HEK293T (cell line): ENCODE data around the gene NFU1.

Experiments
- CTCF ChIA-PET: fragments of 350-600 bp; formaldehyde crosslinking; extraction: SDS; loops from one replicate; lab custom pipeline; 2021; ENCODE audit warnings: antibody characterized with exemption, inconsistent platforms; lab: Yijun Ruan, JAX
- POLR2A ChIA-PET: fragments of 350-600 bp; formaldehyde crosslinking; extraction: SDS; loops from one replicate; lab custom pipeline; 2020; ENCODE audit warnings: antibody characterized with exemption, inconsistent platforms; lab: Yijun Ruan, JAX
- DNase-seq: peaks from one replicate; pipeline ENCODE4 v3.0.0; 2012; ENCODE audit warnings: mixed read lengths; ENCODE audit errors: extremely low spot score
- ARNT ChIP-seq: fragments of 450-650 bp; IDR thresholded peaks from 2 replicates; pipeline ENCODE4 v1.6.1; 2017; ENCODE audit warnings: mild to moderate bottlenecking
- BHLHE40 ChIP-seq: fragments of 450-650 bp; IDR thresholded peaks from 2 replicates; pipeline ENCODE4 v1.6.1; 2016; ENCODE audit warnings: mild to moderate bottlenecking, moderate library complexity, borderline replicate concordance
- CTBP1 ChIP-seq: fragments of 450-650 bp; IDR thresholded peaks from 2 replicates; pipeline ENCODE4 v1.6.1; 2016; ENCODE audit warnings: borderline replicate concordance
- ELF4 ChIP-seq: fragments of 450-650 bp; IDR thresholded peaks from 2 replicates; pipeline ENCODE4 v1.6.1; 2017; ENCODE audit warnings: antibody characterized with exemption
- FOXA1 ChIP-seq: fragments of 450-650 bp; IDR thresholded peaks from 2 replicates; pipeline ENCODE4 v1.6.1; 2016; ENCODE audit warnings: mild to moderate bottlenecking
- FOXK2 ChIP-seq: fragments of 450-650 bp; IDR thresholded peaks from 2 replicates; pipeline ENCODE4 v1.6.1; 2016; ENCODE audit warnings: mild to moderate bottlenecking
- FOXM1 ChIP-seq: fragments of 450-650 bp; IDR thresholded peaks from 2 replicates; pipeline ENCODE4 v1.6.1; 2017; ENCODE audit warnings: mild to moderate bottlenecking, borderline replicate concordance
- HDGF ChIP-seq: fragments of 450-650 bp; IDR thresholded peaks from 2 replicates; pipeline ENCODE4 v1.6.1; 2017; ENCODE audit warnings: antibody characterized with exemption, borderline replicate concordance
- L3MBTL2 ChIP-seq: fragments of 450-650 bp; conservative IDR thresholded peaks from 2 replicates; pipeline ENCODE4 v1.6.1; 2016; ENCODE audit warnings: mild to moderate bottlenecking
- LEF1 ChIP-seq: fragments of 450-650 bp; IDR thresholded peaks from 2 replicates; pipeline ENCODE4 v1.6.1; 2017; ENCODE audit warnings: mild to moderate bottlenecking, borderline replicate concordance
- NFRKB ChIP-seq: fragments of 450-650 bp; IDR thresholded peaks from 2 replicates; pipeline ENCODE4 v1.6.1; 2016; ENCODE audit warnings: mild to moderate bottlenecking, moderate library complexity
- SP1 ChIP-seq: fragments of 450-650 bp; IDR thresholded peaks from 2 replicates; pipeline ENCODE4 v1.6.1; 2017
- SUZ12 ChIP-seq: fragments of 450-650 bp; IDR thresholded peaks from 2 replicates; pipeline ENCODE4 v1.6.1; 2016; ENCODE audit warnings: mild to moderate bottlenecking
- TARDBP ChIP-seq: fragments of 450-650 bp; IDR thresholded peaks from 2 replicates; pipeline ENCODE4 v1.6.1; 2016
- ZNF384 ChIP-seq: fragments of 450-650 bp; IDR thresholded peaks from 2 replicates; pipeline ENCODE4 v1.6.1; 2016
- TF ChIP-seq, protein P1 (sequence below): fragments of 450-650 bp; IDR thresholded peaks from 2 replicates; pipeline ENCODE4 v1.6.1; 2016

NFU1 gene

DNA sequence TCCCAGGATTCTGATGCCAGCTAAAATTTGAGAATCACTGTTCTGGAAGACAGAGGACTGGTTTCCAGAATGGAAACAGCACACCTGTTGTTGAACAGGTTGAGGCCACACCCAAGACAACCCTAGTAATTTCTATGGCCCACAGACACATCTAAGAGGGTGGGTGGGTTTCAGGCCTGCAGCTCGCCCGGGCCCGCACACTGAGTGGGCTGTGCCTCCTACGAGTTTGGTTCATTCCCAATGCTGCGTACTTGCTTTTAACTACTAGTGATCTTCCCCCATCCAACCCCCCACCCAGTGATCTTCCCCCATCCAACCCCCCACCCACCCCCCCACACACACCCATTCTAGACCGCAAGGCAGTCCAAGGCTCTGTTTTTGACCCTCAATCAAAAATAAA, 1.3 kb upstream of the NFU1 start:
- ChIA-PET CTCF (no interaction called here), POLR2A (no interaction called here)

DNA sequence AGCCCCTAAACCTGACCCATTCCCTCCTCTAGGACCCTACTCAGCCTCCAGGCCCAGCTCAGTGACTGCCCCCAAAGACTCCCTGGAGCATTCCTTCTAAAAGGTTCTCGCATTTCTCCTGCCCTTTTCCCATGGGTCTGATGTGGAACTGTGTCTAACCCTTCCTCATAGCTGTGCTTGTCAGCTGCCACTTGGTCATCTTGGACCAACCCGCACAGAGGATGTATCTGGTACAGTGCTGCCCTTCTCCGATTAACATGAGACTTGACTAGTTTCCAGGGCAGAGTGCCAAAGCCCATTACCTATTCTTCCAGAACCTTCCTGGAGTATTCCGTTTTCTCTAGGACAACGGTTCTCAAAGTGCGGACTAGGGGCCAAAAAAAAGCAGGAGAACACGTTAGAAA, 518 bp upstream of the NFU1 start:
- CTCF ChIA-PET = interaction anchor here (0.6 to 1.5 kb wide), 3 partner anchors 20 to 985 kb away, joined by 3 to 4 read pairs (median 3); no protein-coding TSS in a partner anchor
- TF ChIP-seq HDGF (0 out of 2 replicates have a peak, but pooled peaks have one; percentile 18), ZNF384 (no peak), LEF1 (no peak), CTBP1 (no peak)
- POLR2A ChIA-PET = interaction anchor here (0.6 to 1.7 kb wide), 17 partner anchors 10 to 856 kb away, joined by 3 to 14 read pairs (median 4); partner anchors contain the start of gene SNRPG
- DNase-seq = no peak

More for the DNA sequence above, 1.3 kb upstream of the NFU1 start:
- TF ChIP-seq, protein P1, sequence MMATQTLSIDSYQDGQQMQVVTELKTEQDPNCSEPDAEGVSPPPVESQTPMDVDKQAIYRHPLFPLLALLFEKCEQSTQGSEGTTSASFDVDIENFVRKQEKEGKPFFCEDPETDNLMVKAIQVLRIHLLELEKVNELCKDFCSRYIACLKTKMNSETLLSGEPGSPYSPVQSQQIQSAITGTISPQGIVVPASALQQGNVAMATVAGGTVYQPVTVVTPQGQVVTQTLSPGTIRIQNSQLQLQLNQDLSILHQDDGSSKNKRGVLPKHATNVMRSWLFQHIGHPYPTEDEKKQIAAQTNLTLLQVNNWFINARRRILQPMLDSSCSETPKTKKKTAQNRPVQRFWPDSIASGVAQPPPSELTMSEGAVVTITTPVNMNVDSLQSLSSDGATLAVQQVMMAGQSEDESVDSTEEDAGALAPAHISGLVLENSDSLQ = no peak
- TF ChIP-seq ELF4 = no peak
- TF ChIP-seq TARDBP = no peak
- no peak for TF ChIP-seq FOXA1
- TF ChIP-seq SUZ12 = no peak
- no peak for TF ChIP-seq HDGF
- TF ChIP-seq ARNT = no peak
- no peak for TF ChIP-seq BHLHE40
- TF ChIP-seq LEF1 = no peak
- TF ChIP-seq FOXK2 = no peak
- TF ChIP-seq FOXM1 = no peak
- TF ChIP-seq CTBP1 = no peak
- TF ChIP-seq L3MBTL2 = no peak
- DNase-seq = no peak

DNA sequence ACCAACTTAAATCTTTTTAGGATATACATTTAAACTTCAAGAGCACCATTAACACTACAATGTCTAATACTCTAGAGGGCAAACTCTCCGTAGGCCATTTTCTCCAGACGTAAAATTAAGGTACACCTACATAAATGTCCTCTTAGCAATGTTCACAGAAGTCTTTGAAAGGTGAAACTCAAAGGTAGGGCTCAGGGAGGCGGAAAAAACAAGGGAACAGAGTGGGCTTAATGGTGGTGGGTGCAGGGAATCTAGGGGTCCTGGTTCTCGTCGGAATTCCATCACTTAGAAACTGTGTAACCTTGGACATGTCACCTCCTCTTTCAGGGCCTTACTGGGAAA, 668 bp downstream of the NFU1 start:
- no peak for DNase-seq
- ChIA-PET CTCF (interaction anchor here (0.5 to 1.5 kb wide), 5 partner anchors 18 to 509 kb away, joined by 3 to 4 read pairs (median 3); no protein-coding TSS in a partner anchor), POLR2A (interaction anchor here (1.1 to 1.7 kb wide), 12 partner anchors 11 to 392 kb away, joined by 3 to 14 read pairs (median 4); no protein-coding TSS in a partner anchor)
- TF ChIP-seq FOXA1 (no peak), NFRKB (no peak), FOXK2 (no peak), FOXM1 (no peak), HDGF (no peak), ELF4 (no peak), TARDBP (no peak), L3MBTL2 (no peak), SP1 (no peak), SUZ12 (no peak), BHLHE40 (no peak), ARNT (no peak)

DNA sequence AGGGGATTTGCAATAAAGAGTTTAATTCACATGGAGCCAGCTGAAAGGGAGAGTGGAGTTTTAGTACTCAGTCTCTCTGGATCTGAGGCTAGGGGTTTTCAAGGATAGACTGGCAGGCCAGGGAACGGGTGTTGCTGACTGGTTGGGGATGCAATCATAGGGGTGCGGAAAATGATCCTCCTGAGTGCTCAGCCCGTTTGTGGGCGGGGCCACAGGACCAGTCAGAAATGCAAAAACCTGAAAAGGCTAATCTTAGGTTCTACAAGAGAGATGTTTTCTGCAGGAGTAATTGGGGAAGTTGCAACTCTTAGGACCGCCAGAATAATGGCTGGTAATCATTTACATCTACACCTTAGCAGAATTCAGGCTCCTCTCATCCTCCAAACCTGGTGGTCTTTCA, 2.5 kb downstream of the NFU1 start:
- CTCF ChIA-PET = interaction anchor here (0.9 kb wide), 1 partner anchor 59 kb away, joined by 3 read pairs; no protein-coding TSS in a partner anchor
- TF ChIP-seq ZNF384 (no peak), FOXA1 (no peak), FOXK2 (no peak), HDGF (no peak), CTBP1 (no peak), SP1 (no peak), FOXM1 (no peak)
- TF ChIP-seq, protein P1 = no peak

DNA sequence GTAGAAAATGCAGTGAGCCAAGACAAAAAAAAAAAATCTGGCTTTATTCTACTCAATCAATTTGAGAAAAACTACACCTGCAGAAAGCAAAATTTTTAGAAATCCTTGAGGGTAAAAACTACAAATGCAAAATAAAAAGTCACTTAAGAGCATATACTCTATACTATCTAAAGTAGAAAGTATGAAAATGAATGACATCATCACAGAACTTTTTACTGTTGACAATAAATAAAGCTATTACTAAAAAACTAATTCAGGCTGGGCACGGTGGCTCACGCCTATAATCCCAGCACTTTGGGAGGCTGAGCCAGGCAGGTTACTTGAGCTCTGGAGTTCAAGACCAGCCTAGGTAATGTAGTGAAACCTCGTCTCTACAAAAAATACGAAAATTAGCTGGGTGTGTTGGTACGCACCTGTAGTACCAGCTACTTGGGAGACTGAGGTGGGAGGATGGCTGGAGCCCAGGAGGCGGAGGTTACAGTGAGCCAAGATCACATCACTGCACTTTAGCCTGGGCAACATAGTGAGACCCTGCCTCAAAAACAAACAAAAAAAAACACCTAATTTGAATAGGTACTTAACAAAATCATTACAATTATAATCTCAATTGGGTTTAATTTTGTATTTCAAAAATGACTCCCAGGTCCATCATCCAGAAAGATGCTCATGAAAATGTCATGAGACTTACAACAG, 7.6 kb downstream of the NFU1 start:
- no peak for TF ChIP-seq FOXA1
- TF ChIP-seq BHLHE40 = no peak
- TF ChIP-seq TARDBP = no peak
- TF ChIP-seq, protein P1 = no peak
- no peak for TF ChIP-seq FOXK2
- no peak for TF ChIP-seq HDGF
- no peak for TF ChIP-seq LEF1
- no peak for TF ChIP-seq NFRKB
- no peak for TF ChIP-seq SUZ12
- TF ChIP-seq CTBP1 = no peak
- no peak for TF ChIP-seq L3MBTL2
- TF ChIP-seq SP1 = no peak
- TF ChIP-seq FOXM1 = no peak
- POLR2A ChIA-PET = no interaction called here
- CTCF ChIA-PET = no interaction called here
- DNase-seq = no peak

More for the DNA sequence above, 2.5 kb downstream of the NFU1 start:
- no peak for DNase-seq
- POLR2A ChIA-PET = no interaction called here

DNA sequence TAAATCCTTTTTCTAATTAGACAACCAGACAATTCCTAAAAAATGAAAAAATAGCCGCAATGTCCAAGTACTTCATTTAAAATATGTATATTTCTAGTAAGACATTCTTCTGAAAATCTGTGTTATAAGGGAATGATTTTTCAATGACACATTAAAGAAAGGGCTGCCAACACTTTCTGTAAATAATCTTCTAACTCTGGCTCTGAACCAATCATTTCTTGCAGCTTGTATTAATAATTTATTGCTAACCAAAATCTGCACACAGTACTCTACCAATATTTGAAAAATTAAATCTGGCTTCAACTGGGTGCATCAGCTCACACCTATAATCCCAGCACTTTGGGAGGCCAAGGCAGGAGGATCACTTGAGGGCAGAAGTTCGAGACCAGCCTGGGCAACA, 8.3 kb downstream of the NFU1 start:
- CTCF ChIA-PET = no interaction called here
- DNase-seq = no peak
- POLR2A ChIA-PET = no interaction called here

More for the DNA sequence above, 8.3 kb downstream of the NFU1 start:
- TF ChIP-seq TARDBP = no peak
- TF ChIP-seq NFRKB = no peak
- no peak for TF ChIP-seq LEF1
- no peak for TF ChIP-seq L3MBTL2
- no peak for TF ChIP-seq SP1
- TF ChIP-seq FOXA1 = no peak
- no peak for TF ChIP-seq ELF4
- no peak for TF ChIP-seq BHLHE40
- no peak for TF ChIP-seq ARNT
- no peak for TF ChIP-seq FOXK2
- TF ChIP-seq FOXM1 = no peak
- TF ChIP-seq ZNF384 = no peak
- no peak for TF ChIP-seq SUZ12
- no peak for TF ChIP-seq CTBP1
- TF ChIP-seq, protein P1 = no peak
- no peak for TF ChIP-seq HDGF
